Endothelial cell of umbilical vein (primary cell): ENCODE results near the gene MAPK1IP1L. TPM values are rescaled to one million over a fixed set of nuclear protein-coding genes. Genes with fewer than 3 reads are reported as not detected.

ENCODE experiments used
- BruUV-seq: library from RNA; stranded (reverse); fragments of 400-500 nt; replicated peaks from 2 replicates; lab custom pipeline; 2021; lab: Mats Ljungman, UMichigan
- CTCF ChIA-PET: fragments of 300-600, 350-600 bp; sonication (Branson Sonifier 250); formaldehyde crosslinking; loops from one replicate; lab custom pipeline; 2021; ENCODE audit warnings: antibody characterized with exemption, inconsistent platforms; lab: Charles Lee
- POLR2A ChIA-PET: fragments of 300-600, 350-600 bp; sonication (Branson Sonifier 250); formaldehyde crosslinking; loops from one replicate; lab custom pipeline; 2021; ENCODE audit warnings: antibody characterized with exemption, inconsistent platforms; lab: Charles Lee
- DNase-seq: peaks from one replicate; pipeline ENCODE4 v3.0.0-alpha.2; 2011; ENCODE audit warnings: low read depth, low spot score
- FAIRE-seq: peaks from 2 replicates; lab custom pipeline; 2011; peaks lifted over from hg19 to GRCh38; lab: Jason Lieb, UNC
- H2AFZ ChIP-seq: 2 replicates; pipeline ENCODE4 v1.6.0; 2012; ENCODE audit warnings: low read depth, low read length, control low read depth, inconsistent platforms
- H3K27ac ChIP-seq: 2 replicates; pipeline ENCODE4 v1.5.1; 2011; ENCODE audit warnings: low read depth, mild to moderate bottlenecking, control low read depth, low read length, moderate library complexity; ENCODE audit not compliant: insufficient read depth
- H3K27me3 ChIP-seq, 2 experiments: 2 replicates each; pipeline versions ENCODE4 v1.6.0 to v1.6.1; 2011; ENCODE audit warnings: low read length in 2 of 2, mixed read lengths in 1 of 2; ENCODE audit not compliant: control insufficient read depth in 2 of 2, insufficient read depth in 2 of 2
- H3K36me3 ChIP-seq, 2 experiments: 2 replicates in 1 of 2; 3 replicates in 1 of 2; pipeline ENCODE4 v1.5.1; 2011; ENCODE audit warnings: low read length in 2 of 2, mild to moderate bottlenecking in 1 of 2, moderate library complexity in 1 of 2; ENCODE audit not compliant: control insufficient read depth in 2 of 2, insufficient read depth in 2 of 2; ENCODE audit errors: extremely low read depth in 1 of 2
- H3K4me1 ChIP-seq: 3 replicates; pipeline ENCODE4 v1.5.1; 2011; ENCODE audit warnings: mild to moderate bottlenecking, low read length; ENCODE audit not compliant: control insufficient read depth, insufficient read depth; ENCODE audit errors: extremely low read depth
- H3K4me2 ChIP-seq: 2 replicates; pipeline ENCODE4 v1.6.1; 2011; ENCODE audit warnings: low read length, control low read depth, mixed read lengths; ENCODE audit not compliant: insufficient read depth
- H3K4me3 ChIP-seq, 3 experiments: fragments of 200-600 bp in 1 of 3; sonication (generic), shearing (Covaris generic) in 1 of 3; replicated peaks in 1 of 3; 2 replicates each; pipeline ENCODE4 v1.5.1; 2011 to 2016; ENCODE audit warnings: control low read depth in 3 of 3, low read length in 3 of 3, mild to moderate bottlenecking in 2 of 3, inconsistent platforms in 1 of 3, low read depth in 1 of 3, moderate library complexity in 1 of 3; ENCODE audit not compliant: insufficient read depth in 1 of 3
- H3K79me2 ChIP-seq: 2 replicates; pipeline ENCODE4 v1.6.0; 2012; ENCODE audit warnings: low read length, inconsistent platforms; ENCODE audit not compliant: control insufficient read depth, insufficient read depth
- H3K9ac ChIP-seq: replicated peaks from 2 replicates; pipeline ENCODE3; 2011; ENCODE audit warnings: low read length, control low read depth; ENCODE audit not compliant: insufficient read depth; ENCODE audit errors: extremely low read depth
- H3K9me1 ChIP-seq: replicated peaks from 3 replicates; pipeline ENCODE4 v1.6.0; 2011; ENCODE audit warnings: mild to moderate bottlenecking, low read length; ENCODE audit not compliant: control insufficient read depth, insufficient read depth; ENCODE audit errors: extremely low read depth
- H3K9me3 ChIP-seq: replicated peaks from 2 replicates; pipeline ENCODE4 v1.5.1; 2012; ENCODE audit warnings: low read length, inconsistent platforms; ENCODE audit not compliant: control insufficient read depth, insufficient read depth
- H4K20me1 ChIP-seq: replicated peaks from 2 replicates; pipeline ENCODE3; 2011; ENCODE audit warnings: mild to moderate bottlenecking, low read length; ENCODE audit not compliant: control insufficient read depth, insufficient read depth; ENCODE audit errors: extremely low read depth
- EZH2 ChIP-seq: IDR thresholded peaks from 2 replicates; pipeline ENCODE4 v1.6.1; 2012; ENCODE audit warnings: borderline replicate concordance, low read depth, mild to moderate bottlenecking, moderate library complexity, low read length, inconsistent platforms; ENCODE audit not compliant: severe bottlenecking
- FOS ChIP-seq: IDR thresholded peaks from 2 replicates; pipeline ENCODE4 v1.6.1; 2011; ENCODE audit warnings: mild to moderate bottlenecking, low read length, moderate library complexity, borderline replicate concordance; ENCODE audit not compliant: insufficient read depth
- GATA2 ChIP-seq: IDR thresholded peaks from 2 replicates; pipeline ENCODE4 v1.7.0; 2011; ENCODE audit warnings: low read depth, mild to moderate bottlenecking, moderate library complexity, mixed read lengths, low read length; ENCODE audit not compliant: insufficient read length, insufficient read depth
- JUN ChIP-seq: IDR thresholded peaks from 2 replicates; pipeline ENCODE4 v1.6.1; 2011; ENCODE audit warnings: borderline replicate concordance, low read depth; ENCODE audit not compliant: insufficient read length, insufficient read depth
- MYC ChIP-seq: IDR thresholded peaks from one replicate; pipeline ENCODE4 v1.6.1; 2011; ENCODE audit warnings: mild to moderate bottlenecking, low read depth, low read length
- POLR2A ChIP-seq: IDR thresholded peaks from 2 replicates; pipeline ENCODE4 v1.6.1; 2012; ENCODE audit warnings: low read depth, mild to moderate bottlenecking, control low read depth, low read length
- POLR2AphosphoS5 ChIP-seq: IDR thresholded peaks from 2 replicates; pipeline ENCODE4 v1.6.1; 2012; ENCODE audit warnings: low read depth, mild to moderate bottlenecking, control low read depth, low read length, moderate library complexity; ENCODE audit not compliant: insufficient read depth
- dilution Hi-C: fragments of 300-500 bp; cut with MboI; formaldehyde crosslinking; loops from one replicate; pipeline ENCODE4 v1.15.0; 2019; ENCODE audit warnings: low sequenced_read_pairs; ENCODE audit not compliant: extremely low pct_ligation_motif_present
- intact Hi-C: fragments of 100-400 bp; cut with micrococcal nuclease; formaldehyde crosslinking; loops from one replicate; pipeline ENCODE4 v1.10.0; 2022
- polyA plus RNA-seq, 4 experiments: library from polyadenylated mRNA; depleted of rRNA in 3 of 4; stranded (reverse) in 3 of 4; unstranded in 1 of 4; fragments of >200 nt; gene quantifications; 2 replicates each; pipeline versions ENCODE4 v1.2.1 to v1.2.3, GENCODE V29; 2011 to 2012; ENCODE audit warnings: missing spikeins in 1 of 4
- total RNA-seq: library from RNA; stranded (reverse); gene quantifications from 2 replicates; pipeline ENCODE4 v1.2.3, GENCODE V29; 2021
- TF ChIP-seq, protein P1 (sequence below): IDR thresholded peaks from 2 replicates; pipeline ENCODE4 v1.6.1; 2011; ENCODE audit not compliant: insufficient read depth, insufficient read length
- TF ChIP-seq, protein P2 (sequence below), 2 donors: IDR thresholded peaks; 1 replicate in 1 of 2; 2 replicates in 1 of 2; pipeline ENCODE4 v1.5.1; 2011; ENCODE audit warnings: low read length in 2 of 2, mild to moderate bottlenecking in 2 of 2, moderate library complexity in 2 of 2, control low read depth in 1 of 2, inconsistent platforms in 1 of 2, low read depth in 1 of 2; ENCODE audit not compliant: insufficient read depth in 1 of 2; ENCODE audit errors: extremely low read depth in 1 of 2

Gene MAPK1IP1L
- total and polyA plus RNA-seq, 2 donors (not counting 3 experiments of a cell fraction or from before 2014, with no cell fraction given): 129 to 208 TPM

DNA sequence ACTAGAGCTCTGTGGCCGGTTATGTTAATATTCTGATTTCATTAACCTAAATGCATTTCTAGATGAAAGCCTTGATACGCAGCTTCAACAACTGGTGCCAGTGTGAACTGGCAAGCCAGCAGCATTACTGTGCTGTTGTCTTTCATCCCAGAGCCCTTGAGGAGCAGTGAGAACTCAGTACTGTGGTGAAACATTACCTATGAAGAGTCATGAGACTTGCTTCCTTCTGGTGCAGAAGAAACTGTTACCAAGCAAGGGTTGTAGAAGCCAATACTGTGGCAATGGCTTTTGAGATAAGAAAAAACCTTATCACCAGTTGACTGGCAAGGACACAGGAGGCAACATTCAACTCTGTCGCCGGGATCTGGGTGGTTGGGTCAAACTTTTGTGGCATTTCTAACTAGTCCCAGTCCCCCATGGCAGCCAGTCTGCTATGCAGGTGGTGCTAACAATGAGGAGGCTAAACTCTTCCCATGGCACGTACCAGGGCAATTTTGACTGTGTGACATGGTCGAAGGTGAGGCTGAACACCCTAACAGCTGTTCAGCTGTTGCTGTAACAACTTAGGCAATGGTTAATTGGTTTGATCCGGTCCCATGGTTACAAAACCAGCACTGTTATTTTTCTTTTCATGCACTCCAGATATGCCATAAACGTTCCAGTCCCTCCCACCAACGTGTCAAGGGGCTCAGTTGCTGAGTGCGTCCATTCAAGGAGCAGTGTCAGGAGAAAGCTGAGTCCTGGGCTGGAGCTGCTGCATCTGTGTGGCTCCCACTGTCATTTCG is 65.0 kb downstream of the MAPK1IP1L start:
- Histone ChIP-seq H3K27ac (no peak overlapping the region), H2AFZ (no peak overlapping the region), H3K27me3 (no peaks in the 10 kb centered on the region), H3K36me3 (no peaks in the 10 kb centered on the region), H3K79me2 (no peaks in the 10 kb centered on the region), H4K20me1 (no peaks in the 10 kb centered on the region), H3K4me3 (no peak overlapping the region), H3K9me1 (no peaks in the 10 kb centered on the region), H3K9ac (no peak overlapping the region), H3K9me3 (no peaks in the 10 kb centered on the region), H3K4me1 (no peaks in the 10 kb centered on the region), H3K4me2 (no peak overlapping the region)
- BruUV-seq: no TSS peak
- ChIA-PET CTCF (interaction anchor here (1.0 to 1.4 kb wide), 3 partner anchors 13 to 27 kb away, joined by 3 to 6 read pairs (median 5); partner anchors contain the start of gene LGALS3), POLR2A (no interaction called here)
- no peak for DNase-seq
- dilution Hi-C loops (no loop called here), intact Hi-C loops (no loop called here)
- FAIRE-seq: no peak
- TF ChIP-seq, protein P1, sequence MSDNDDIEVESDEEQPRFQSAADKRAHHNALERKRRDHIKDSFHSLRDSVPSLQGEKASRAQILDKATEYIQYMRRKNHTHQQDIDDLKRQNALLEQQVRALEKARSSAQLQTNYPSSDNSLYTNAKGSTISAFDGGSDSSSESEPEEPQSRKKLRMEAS: no peak
- no peak for TF ChIP-seq MYC
- no peak for TF ChIP-seq JUN
- TF ChIP-seq EZH2: no peak
- TF ChIP-seq, protein P2, sequence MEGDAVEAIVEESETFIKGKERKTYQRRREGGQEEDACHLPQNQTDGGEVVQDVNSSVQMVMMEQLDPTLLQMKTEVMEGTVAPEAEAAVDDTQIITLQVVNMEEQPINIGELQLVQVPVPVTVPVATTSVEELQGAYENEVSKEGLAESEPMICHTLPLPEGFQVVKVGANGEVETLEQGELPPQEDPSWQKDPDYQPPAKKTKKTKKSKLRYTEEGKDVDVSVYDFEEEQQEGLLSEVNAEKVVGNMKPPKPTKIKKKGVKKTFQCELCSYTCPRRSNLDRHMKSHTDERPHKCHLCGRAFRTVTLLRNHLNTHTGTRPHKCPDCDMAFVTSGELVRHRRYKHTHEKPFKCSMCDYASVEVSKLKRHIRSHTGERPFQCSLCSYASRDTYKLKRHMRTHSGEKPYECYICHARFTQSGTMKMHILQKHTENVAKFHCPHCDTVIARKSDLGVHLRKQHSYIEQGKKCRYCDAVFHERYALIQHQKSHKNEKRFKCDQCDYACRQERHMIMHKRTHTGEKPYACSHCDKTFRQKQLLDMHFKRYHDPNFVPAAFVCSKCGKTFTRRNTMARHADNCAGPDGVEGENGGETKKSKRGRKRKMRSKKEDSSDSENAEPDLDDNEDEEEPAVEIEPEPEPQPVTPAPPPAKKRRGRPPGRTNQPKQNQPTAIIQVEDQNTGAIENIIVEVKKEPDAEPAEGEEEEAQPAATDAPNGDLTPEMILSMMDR (IDR thresholded peaks at IDR 0.05; ENCODE audit: extremely low read depth in 1 of 2, insufficient read depth in 1 of 2, low read depth in 1 of 2, low read length in 2 of 2): no peak
- TF ChIP-seq FOS: no peak
- no peak for TF ChIP-seq POLR2A
- no peak for TF ChIP-seq POLR2AphosphoS5
- TF ChIP-seq GATA2: no peak
